Natural killer cell treated with Interleukin-12 subunit alpha and Interleukin-12 subunit beta and Interleukin-15 and Interleukin-18, amount 100 ng/mL, for 72 hours (primary cell): Measurements from ENCODE around the gene HIF1A. TPM values are rescaled to one million over a fixed set of nuclear protein-coding genes. Genes with fewer than 3 reads are reported as not detected.
A peak's percentile ranks its signal among the peaks of the same experiment; 100 is the strongest.

Source experiments
- ATAC-seq, 2 donors: fragments of 150-1000 bp; cut with Tn5 transposase in 1 of 2; sonication (Bioruptor Pico), chemical (Tn5 transposase) in 1 of 2; 2 replicates each; pipeline ENCODE4 v1.10.0; 2021
- DNase-seq: peaks from one replicate; pipeline ENCODE4 v3.0.0; 2022; ENCODE audit warnings: low spot score
- H3K27ac Mint-ChIP-seq, 2 donors: 1 replicate in 1 of 2; 2 replicates in 1 of 2; pipeline ENCODE4 v1.8.0; 2022; ENCODE audit warnings: mixed read lengths in 2 of 2, mild to moderate bottlenecking in 1 of 2, moderate library complexity in 1 of 2
- H3K27me3 Mint-ChIP-seq, 2 donors: 1 replicate in 1 of 2; 2 replicates in 1 of 2; pipeline ENCODE4 v1.8.0; 2022; ENCODE audit warnings: mixed read lengths in 2 of 2
- H3K36me3 Mint-ChIP-seq: one replicate; pipeline ENCODE4 v1.8.0; 2022; ENCODE audit warnings: mixed read lengths
- H3K4me1 Mint-ChIP-seq, 2 donors: 1 replicate in 1 of 2; 2 replicates in 1 of 2; pipeline ENCODE4 v1.8.0; 2022; ENCODE audit warnings: low read depth in 2 of 2, mixed read lengths in 2 of 2, mild to moderate bottlenecking in 1 of 2
- H3K4me3 Mint-ChIP-seq: one replicate; pipeline ENCODE4 v1.8.0; 2022; ENCODE audit warnings: mixed read lengths
- H3K9me3 Mint-ChIP-seq: 2 replicates; pipeline ENCODE4 v1.8.0; 2022; ENCODE audit warnings: mixed read lengths
- total RNA-seq, 2 donors: library from RNA; stranded (reverse); gene quantifications; one replicate each; pipeline ENCODE4 v1.2.3, GENCODE V29; 2022

HIF1A gene
- total RNA-seq, 2 donors from 2014 or later: 452 to 579 TPM

- Mint-ChIP-seq H3K36me3 (peaks cover under 1% of the 10 kb centered on the region), H3K4me3 (no peak overlapping the region)
- ATAC-seq: no peak
Measured at GRCh38 chr14:61766151-61766550, 70.8 kb downstream of the HIF1A start.

DNA sequence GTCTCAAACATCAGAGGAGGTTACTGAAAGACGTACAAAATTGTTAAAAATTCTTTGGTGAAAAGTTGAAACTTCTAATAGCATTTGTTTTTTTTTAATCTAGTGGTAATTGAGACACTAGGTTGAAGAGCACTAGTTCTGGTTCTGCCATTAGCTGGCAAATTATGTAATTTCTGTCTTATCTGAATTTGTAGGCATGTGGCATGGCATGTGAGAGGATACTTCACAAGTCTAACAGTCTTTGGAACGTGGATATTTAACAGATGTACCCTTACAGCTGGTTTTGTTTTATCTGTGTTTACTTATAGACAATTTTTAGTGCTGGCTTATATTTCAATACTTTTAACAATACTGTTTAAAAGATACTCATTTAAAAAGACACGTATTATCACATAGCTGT lies 72.9 kb downstream of the HIF1A start:
- DNase-seq: no peak
- ATAC-seq: no peak
- Mint-ChIP-seq H3K4me3 (no peak overlapping the region), H3K36me3 (peaks cover 11% of the 10 kb centered on the region), H3K9me3 (no peaks in the 10 kb centered on the region), H3K27me3 (no peaks in the 10 kb centered on the region), H3K4me1 (peaks cover 18 to 27% of the 10 kb centered on the region in 2 donors), H3K27ac (no peak overlapping the region)

More at GRCh38 chr14:61766151-61766550, 70.8 kb downstream of the HIF1A start:
- DNase-seq: no peak
- H3K4me1 Mint-ChIP-seq: peaks cover 31 to 45% of the 10 kb centered on the region in 2 donors
- H3K9me3 Mint-ChIP-seq: no peaks in the 10 kb centered on the region
- no peaks in the 10 kb centered on the region for H3K27me3 Mint-ChIP-seq
- no peak overlapping the region for H3K27ac Mint-ChIP-seq

- Mint-ChIP-seq H3K9me3 (no peaks in the 10 kb centered on the region), H3K27ac (no peak overlapping the region), H3K4me3 (no peak overlapping the region), H3K36me3 (peaks cover 11% of the 10 kb centered on the region), H3K27me3 (no peaks in the 10 kb centered on the region), H3K4me1 (peaks cover 8 to 14% of the 10 kb centered on the region in 2 donors)
- ATAC-seq (no peak), DNase-seq (no peak)
Measured at GRCh38 chr14:61769893-61770292, 74.6 kb downstream of the HIF1A start.

- Mint-ChIP-seq H3K36me3 (peaks cover 17% of the 10 kb centered on the region), H3K9me3 (no peaks in the 10 kb centered on the region), H3K4me3 (no peak overlapping the region), H3K27ac (no peak overlapping the region), H3K4me1 (peaks cover under 1 to 4% of the 10 kb centered on the region in 2 donors), H3K27me3 (no peaks in the 10 kb centered on the region)
- DNase-seq (no peak), ATAC-seq (no peak)
Measured at GRCh38 chr14:61774861-61775260, 79.5 kb downstream of the HIF1A start.

- no peaks in the 10 kb centered on the region for H3K9me3 Mint-ChIP-seq
- peak overlapping the region; percentile 12 for H3K4me3 Mint-ChIP-seq
- H3K27me3 Mint-ChIP-seq: no peaks in the 10 kb centered on the region
- peak overlapping the region in 1 of 2 donors; percentile 31 for H3K27ac Mint-ChIP-seq
- DNase-seq (no peak), ATAC-seq (no peak)
- peaks cover 32% of the 10 kb centered on the region for H3K36me3 Mint-ChIP-seq
- H3K4me1 Mint-ChIP-seq: peaks cover 0 to 9% of the 10 kb centered on the region in 2 donors
Measured at GRCh38 chr14:61780125-61780524, 84.8 kb downstream of the HIF1A start.

- Mint-ChIP-seq H3K4me1 (peaks cover 0 to 4% of the 10 kb centered on the region in 2 donors), H3K27me3 (no peaks in the 10 kb centered on the region), H3K27ac (no peak overlapping the region), H3K36me3 (no peaks in the 10 kb centered on the region), H3K9me3 (no peaks in the 10 kb centered on the region), H3K4me3 (no peak overlapping the region)
- DNase-seq (no peak), ATAC-seq (no peak)
Measured at GRCh38 chr14:61797309-61797708, 102.0 kb downstream of the HIF1A start.

Other genes starting within 250 kb of the HIF1A start
- gene SNAPC1, start 66.9 kb downstream of the HIF1A start, total RNA-seq: 1 to 10 TPM; 8.8 TPM
- gene SYT16, start 117.2 kb downstream of the HIF1A start, total RNA-seq: under 1 TPM in 1 of 2 donors, not detected in 1; 0.36 TPM